OCI-LY1 (cell line): ENCODE measurements around the gene CCBE1.

Source experiments
- H2AFZ ChIP-seq: fragments of 200-600 bp; sonication (generic), shearing (Covaris generic); 2 replicates; pipeline ENCODE4 v1.6.0; 2014; ENCODE audit warnings: antibody characterized with exemption, mild to moderate bottlenecking, low read length
- H3F3A ChIP-seq: fragments of 200-600 bp; sonication (generic), shearing (Covaris generic); 2 replicates; pipeline ENCODE4 v1.6.0; 2014; ENCODE audit warnings: mild to moderate bottlenecking, antibody characterized with exemption, low read length, moderate library complexity; ENCODE audit not compliant: insufficient read depth
- H3K27ac ChIP-seq: fragments of 200-600 bp; sonication (generic); 2 replicates; pipeline ENCODE4 v1.5.1; 2014; ENCODE audit warnings: low read length, mixed run types, mild to moderate bottlenecking, low read depth; ENCODE audit not compliant: poor library complexity, severe bottlenecking
- H3K27me3 ChIP-seq: fragments of 200-600 bp; sonication (generic); 2 replicates; pipeline ENCODE4 v1.6.0; 2014; ENCODE audit warnings: antibody characterized with exemption, mild to moderate bottlenecking, low read length, moderate library complexity; ENCODE audit not compliant: insufficient read depth
- H3K36me3 ChIP-seq: fragments of 200-600 bp; sonication (generic); 2 replicates; pipeline ENCODE4 v1.6.1; 2014; ENCODE audit warnings: mild to moderate bottlenecking, antibody characterized with exemption, low read length, moderate library complexity, mixed read lengths; ENCODE audit not compliant: insufficient read depth
- H3K4me1 ChIP-seq: fragments of 200-600 bp; sonication (generic); 2 replicates; pipeline ENCODE4 v1.5.1; 2014; ENCODE audit warnings: mild to moderate bottlenecking, low read length, moderate library complexity; ENCODE audit not compliant: insufficient read depth, severe bottlenecking
- H3K4me2 ChIP-seq: fragments of 200-600 bp; sonication (generic), shearing (Covaris generic); 2 replicates; pipeline ENCODE4 v1.6.1; 2014; ENCODE audit warnings: low read length
- H3K4me3 ChIP-seq: fragments of 200-600 bp; sonication (generic); 2 replicates; pipeline ENCODE4 v1.5.1; 2014; ENCODE audit warnings: low read length, low read depth, mild to moderate bottlenecking, mixed read lengths; ENCODE audit not compliant: poor library complexity, severe bottlenecking
- H3K79me2 ChIP-seq: fragments of 200-600 bp; shearing (Covaris generic); 2 replicates; pipeline ENCODE4 v1.6.1; 2016; ENCODE audit warnings: mixed run types, low read length, mixed read lengths; ENCODE audit not compliant: insufficient read depth
- H3K9ac ChIP-seq: fragments of 200-600 bp; sonication (generic), shearing (Covaris generic); 2 replicates; pipeline ENCODE4 v1.6.1; 2014; ENCODE audit warnings: mild to moderate bottlenecking, low read length, mixed read lengths
- H3K9me2 ChIP-seq: fragments of 200-600 bp; sonication (generic), shearing (Covaris generic); 2 replicates; pipeline ENCODE4 v1.6.1; 2014; ENCODE audit warnings: low read depth, mild to moderate bottlenecking, low read length, mixed read lengths
- H3K9me3 ChIP-seq: fragments of 200-600 bp; shearing (Covaris generic); 2 replicates; pipeline ENCODE4 v1.6.1; 2014; ENCODE audit warnings: low read length, mixed read lengths
- H4K20me1 ChIP-seq: fragments of 200-600 bp; sonication (generic), shearing (Covaris generic); 2 replicates; pipeline ENCODE4 v1.6.0; 2016; ENCODE audit warnings: mild to moderate bottlenecking, low read length; ENCODE audit not compliant: insufficient read depth
- CTCF ChIP-seq: fragments of 200-600 bp; sonication (generic), shearing (Covaris generic); IDR thresholded peaks from 2 replicates; pipeline ENCODE4 v1.5.1; 2017; ENCODE audit warnings: mild to moderate bottlenecking, antibody characterized with exemption, low read length, moderate library complexity, mixed read lengths
- EZH2 ChIP-seq: fragments of 200-600 bp; sonication (generic), shearing (Covaris generic); IDR thresholded peaks from 2 replicates; pipeline ENCODE4 v1.8.0; 2017; ENCODE audit warnings: borderline replicate concordance, mixed run types, mild to moderate bottlenecking, antibody characterized with exemption, low read length, moderate library complexity, mixed read lengths

CCBE1 gene

GRCh38 chr18:59564561-59564960 is 132.7 kb downstream of the CCBE1 start:
- Histone ChIP-seq H2AFZ (no peak overlapping the region), H3K9me2 (no peaks in the 10 kb centered on the region), H3F3A (no peaks in the 10 kb centered on the region), H3K4me2 (no peak overlapping the region), H3K4me1 (no peaks in the 10 kb centered on the region), H3K27me3 (no peaks in the 10 kb centered on the region), H3K36me3 (no peaks in the 10 kb centered on the region), H3K4me3 (no peak overlapping the region), H3K9ac (no peak overlapping the region), H3K27ac (no peak overlapping the region), H3K79me2 (no peaks in the 10 kb centered on the region), H4K20me1 (no peaks in the 10 kb centered on the region), H3K9me3 (no peaks in the 10 kb centered on the region)
- TF ChIP-seq EZH2 = no peak
- TF ChIP-seq CTCF = no peak

- H3K9me2 ChIP-seq = no peaks in the 10 kb centered on the region
- TF ChIP-seq CTCF (no peak), EZH2 (no peak)
- no peaks in the 10 kb centered on the region for H3K9me3 ChIP-seq
- no peaks in the 10 kb centered on the region for H4K20me1 ChIP-seq
- no peaks in the 10 kb centered on the region for H3K4me1 ChIP-seq
- H3K79me2 ChIP-seq = no peaks in the 10 kb centered on the region
- H2AFZ ChIP-seq = no peak overlapping the region
- H3K36me3 ChIP-seq = no peaks in the 10 kb centered on the region
- H3K27ac ChIP-seq = no peak overlapping the region
- no peak overlapping the region for H3K9ac ChIP-seq
- H3F3A ChIP-seq = no peaks in the 10 kb centered on the region
- no peak overlapping the region for H3K4me2 ChIP-seq
- no peak overlapping the region for H3K4me3 ChIP-seq
- no peaks in the 10 kb centered on the region for H3K27me3 ChIP-seq
Measured at GRCh38 chr18:59563176-59563785, 133.9 kb downstream of the CCBE1 start.

- H3K9me3 ChIP-seq = no peaks in the 10 kb centered on the region
- H3K4me3 ChIP-seq = no peak overlapping the region
- no peaks in the 10 kb centered on the region for H3K4me1 ChIP-seq
- no peak for TF ChIP-seq EZH2
- TF ChIP-seq CTCF = no peak
- H3K9ac ChIP-seq = no peak overlapping the region
- no peaks in the 10 kb centered on the region for H4K20me1 ChIP-seq
- H3K27ac ChIP-seq = no peak overlapping the region
- H3K4me2 ChIP-seq = no peak overlapping the region
- no peaks in the 10 kb centered on the region for H3K79me2 ChIP-seq
- H3F3A ChIP-seq = no peaks in the 10 kb centered on the region
- H3K27me3 ChIP-seq = no peaks in the 10 kb centered on the region
- H3K9me2 ChIP-seq = no peaks in the 10 kb centered on the region
- no peaks in the 10 kb centered on the region for H3K36me3 ChIP-seq
- no peak overlapping the region for H2AFZ ChIP-seq
Measured at GRCh38 chr18:59562751-59563150, 134.5 kb downstream of the CCBE1 start.
